A673 (cell line): ENCODE measurements around the gene ACOT7. TPM values are rescaled to one million over a fixed set of nuclear protein-coding genes. Genes with fewer than 3 reads are reported as not detected.

Experiments
- BruUV-seq: library from RNA; stranded (reverse); fragments of 400-500 nt; replicated peaks from 2 replicates; lab custom pipeline; 2021; lab: Mats Ljungman, UMichigan
- CTCF ChIA-PET: fragments of 300-600 bp; sonication (Branson Sonifier 250); formaldehyde crosslinking; loops from one replicate; lab custom pipeline; 2022; ENCODE audit warnings: antibody characterized with exemption; lab: Charles Lee
- POLR2A ChIA-PET: fragments of 300-600 bp; sonication (Branson Sonifier 250); formaldehyde crosslinking; loops from one replicate; lab custom pipeline; 2022; ENCODE audit warnings: antibody characterized with exemption; ENCODE audit not compliant: low non-redundant PET; lab: Charles Lee
- DNase-seq: peaks from one replicate; pipeline ENCODE4 v3.0.0-alpha.2; 2015; ENCODE audit warnings: low spot score
- H3K27ac ChIP-seq: fragments of 200-600 bp; sonication (generic); 2 replicates; pipeline ENCODE4 v1.5.1; 2016; ENCODE audit warnings: mixed run types, low read depth, mild to moderate bottlenecking, mixed read lengths, antibody characterized with exemption, low read length; ENCODE audit not compliant: poor library complexity, severe bottlenecking
- H3K27me3 ChIP-seq: fragments of 200-600 bp; sonication (generic); replicated peaks from 2 replicates; pipeline ENCODE4 v1.6.1; 2017; ENCODE audit warnings: mixed run types, low read depth, mild to moderate bottlenecking, mixed read lengths, antibody characterized with exemption, low read length; ENCODE audit not compliant: insufficient read depth, poor library complexity
- H3K36me3 ChIP-seq: fragments of 200-600 bp; sonication (generic); 2 replicates; pipeline ENCODE4 v1.6.1; 2016; ENCODE audit warnings: mixed run types, mild to moderate bottlenecking, mixed read lengths, antibody characterized with exemption, low read length; ENCODE audit not compliant: insufficient read depth, poor library complexity, severe bottlenecking
- H3K4me1 ChIP-seq: fragments of 200-600 bp; sonication (generic); 2 replicates; pipeline ENCODE4 v1.6.1; 2017; ENCODE audit warnings: mixed run types, mild to moderate bottlenecking, mixed read lengths, antibody characterized with exemption, low read length; ENCODE audit not compliant: insufficient read depth, poor library complexity, severe bottlenecking
- H3K4me3 ChIP-seq: fragments of 200-600 bp; sonication (generic); 2 replicates; pipeline ENCODE4 v1.5.1; 2016; ENCODE audit warnings: low read depth, mixed run types, mild to moderate bottlenecking, mixed read lengths, low read length; ENCODE audit not compliant: poor library complexity, severe bottlenecking
- H3K9me3 ChIP-seq: fragments of 200-600 bp; sonication (generic); 2 replicates; pipeline ENCODE4 v1.6.1; 2016; ENCODE audit warnings: mixed run types, low read depth, mild to moderate bottlenecking, mixed read lengths, antibody characterized with exemption, low read length; ENCODE audit not compliant: poor library complexity, severe bottlenecking
- CTCF ChIP-seq: fragments of 300-800, 200-600 bp; sonication (generic); conservative IDR thresholded peaks from 2 replicates; pipeline ENCODE4 v1.5.1; 2017; ENCODE audit warnings: low read depth, mild to moderate bottlenecking, antibody characterized with exemption, low read length, moderate library complexity, mixed read lengths
- EZH2 ChIP-seq: fragments of 200-600 bp; sonication (generic); IDR thresholded peaks from 2 replicates; pipeline ENCODE4 v1.6.1; 2017; ENCODE audit warnings: borderline replicate concordance, low read depth, mild to moderate bottlenecking, mixed read lengths, antibody characterized with exemption, low read length; ENCODE audit not compliant: poor library complexity, severe bottlenecking
- intact Hi-C: fragments of 100-400 bp; cut with micrococcal nuclease; formaldehyde crosslinking; loops from one replicate; pipeline ENCODE4 v1.10.0; 2022; ENCODE audit not compliant: unreplicated experiment
- total RNA-seq: library from RNA; stranded (reverse); gene quantifications from 2 replicates; pipeline ENCODE4 v1.2.3, GENCODE V29; 2021

Gene ACOT7
- total RNA-seq, 1 experiment from 2014 or later, result 132 TPM

- ChIA-PET POLR2A (no interaction called here), CTCF (no interaction called here)
- no peaks in the 10 kb centered on the region for H3K36me3 ChIP-seq
- H3K27ac ChIP-seq, result no peak overlapping the region
- H3K27me3 ChIP-seq, result no peaks in the 10 kb centered on the region
- intact Hi-C loops, result no loop called here
- no peak for TF ChIP-seq CTCF
- no peak for TF ChIP-seq EZH2
- no TSS peak for BruUV-seq
- H3K9me3 ChIP-seq, result no peaks in the 10 kb centered on the region
- H3K4me1 ChIP-seq, result peaks cover 12% of the 10 kb centered on the region
- no peak for DNase-seq
- H3K4me3 ChIP-seq, result no peak overlapping the region
These were observed 38.8 kb downstream of the ACOT7 start for GRCh38 chr1:6354659-6355317.

GRCh38 chr1:6353955-6354658 is 39.5 kb downstream of the ACOT7 start:
- Histone ChIP-seq H3K27ac (no peak overlapping the region), H3K4me3 (no peak overlapping the region), H3K4me1 (peaks cover 5% of the 10 kb centered on the region), H3K27me3 (no peaks in the 10 kb centered on the region), H3K9me3 (no peaks in the 10 kb centered on the region), H3K36me3 (no peaks in the 10 kb centered on the region)
- TF ChIP-seq EZH2 (no peak), CTCF (no peak)
- ChIA-PET CTCF (no interaction called here), POLR2A (no interaction called here)
- no TSS peak for BruUV-seq
- intact Hi-C loops, result no loop called here
- DNase-seq, result no peak

GRCh38 chr1:6353619-6353954 is 40.0 kb downstream of the ACOT7 start:
- BruUV-seq, result no TSS peak
- intact Hi-C loops, result no loop called here
- Histone ChIP-seq H3K9me3 (no peaks in the 10 kb centered on the region), H3K4me3 (no peak overlapping the region), H3K27ac (no peak overlapping the region), H3K27me3 (no peaks in the 10 kb centered on the region), H3K4me1 (no peaks in the 10 kb centered on the region), H3K36me3 (no peaks in the 10 kb centered on the region)
- no peak for DNase-seq
- CTCF ChIA-PET, result no interaction called here
- POLR2A ChIA-PET, result no interaction called here
- TF ChIP-seq EZH2 (no peak), CTCF (no peak)
